ENCODE measurements around the gene SULT2B1.

SULT2B1 gene

DNA sequence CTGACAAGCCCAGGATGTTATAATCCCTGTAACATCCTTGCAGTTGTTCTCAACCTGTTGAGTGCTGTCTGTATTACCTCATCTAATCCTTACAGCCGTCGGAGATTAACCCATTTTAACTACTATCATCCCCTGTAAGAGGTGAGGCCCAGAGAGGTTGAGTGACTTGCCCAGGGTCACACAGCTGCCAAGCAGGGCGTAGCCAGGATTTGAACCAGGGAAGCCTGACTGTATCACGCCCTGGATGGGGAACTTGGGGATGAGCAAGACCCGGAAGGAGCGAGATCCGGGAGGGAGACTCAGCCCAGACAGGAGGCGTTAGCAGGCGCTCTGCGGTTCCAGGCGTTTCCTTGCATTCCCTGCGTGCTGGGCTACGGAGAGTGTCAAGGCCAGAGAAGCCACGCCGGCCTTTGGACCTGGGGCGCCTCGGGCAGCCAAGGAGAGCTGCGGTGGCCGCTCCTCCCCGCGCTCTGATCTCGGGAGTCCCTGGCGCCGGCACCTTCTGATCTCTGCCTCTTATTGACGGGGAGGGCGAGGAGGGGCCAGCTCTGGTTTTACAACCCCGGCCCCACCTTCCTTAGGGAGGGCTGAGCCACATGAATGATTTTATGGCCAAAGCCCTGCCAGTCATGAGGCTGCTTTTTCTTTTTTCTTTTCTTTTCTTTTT, 6.2 kb downstream of the SULT2B1 start:
- Histone ChIP-seq H3K9ac (ENCODE audit: low read length) (peak overlapping the region; percentile 78), H3K36me3 (ENCODE audit: control insufficient read depth in 1 of 2, insufficient read depth in 2 of 2, low read depth in 1 of 2, low read length in 2 of 2) (no peaks in the 10 kb centered on the region), H2BK15ac (ENCODE audit: low read depth, poor library complexity, severe bottlenecking) (no peak overlapping the region), H3K79me1 (replicated peaks; ENCODE audit: low read length, poor library complexity, severe bottlenecking) (no peaks in the 10 kb centered on the region), H2AK5ac (ENCODE audit: low read length, severe bottlenecking) (no peak overlapping the region), H3K9me3 (ENCODE audit: control insufficient read depth, low read length) (no peaks in the 10 kb centered on the region), H3K4me2 (ENCODE audit: low read length, poor library complexity, severe bottlenecking) (peak overlapping the region; percentile 41), H2BK12ac (ENCODE audit: low read length in 2 of 2) (peak overlapping the region in 1 of 2 experiments; percentile 7), H2AFZ (ENCODE audit: low read depth, low read length) (peak overlapping the region; percentile 77), H2BK120ac (ENCODE audit: low read depth, low read length) (no peak overlapping the region), H3K14ac (ENCODE audit: low read length in 2 of 2) (no peak overlapping the region), H4K91ac (ENCODE audit: low read length) (peak overlapping the region; percentile 2), H3K27ac (ENCODE audit: low read length, poor library complexity, severe bottlenecking) (no peak overlapping the region), H4K8ac (ENCODE audit: low read length) (no peak overlapping the region), H3K4me1 (ENCODE audit: control insufficient read depth, insufficient read depth, low read depth, low read length) (peaks cover 24% of the 10 kb centered on the region), H3K18ac (ENCODE audit: low read depth in 1 of 2, low read length in 2 of 2) (peak overlapping the region in 1 of 2 experiments; percentile 25), H3K4ac (ENCODE audit: low read depth in 1 of 2, low read length in 2 of 2) (no peak overlapping the region), H3K27me3 (ENCODE audit: control insufficient read depth in 1 of 2, insufficient read depth in 1 of 2, low read length in 2 of 2) (no peaks in the 10 kb centered on the region), H2BK5ac (ENCODE audit: low read depth, low read length, poor library complexity, severe bottlenecking) (no peak overlapping the region), H3K23ac (ENCODE audit: low read length in 2 of 2) (no peak overlapping the region), H3K4me3 (ENCODE audit: insufficient read depth in 1 of 2, low read depth in 1 of 2, low read length in 2 of 2) (peak overlapping the region in 1 of 2 experiments; percentile 0)
- 37% methylated on average over 27 of the region's 27 CpGs for WGBS
- peak; percentile 68 for DNase-seq

DNA sequence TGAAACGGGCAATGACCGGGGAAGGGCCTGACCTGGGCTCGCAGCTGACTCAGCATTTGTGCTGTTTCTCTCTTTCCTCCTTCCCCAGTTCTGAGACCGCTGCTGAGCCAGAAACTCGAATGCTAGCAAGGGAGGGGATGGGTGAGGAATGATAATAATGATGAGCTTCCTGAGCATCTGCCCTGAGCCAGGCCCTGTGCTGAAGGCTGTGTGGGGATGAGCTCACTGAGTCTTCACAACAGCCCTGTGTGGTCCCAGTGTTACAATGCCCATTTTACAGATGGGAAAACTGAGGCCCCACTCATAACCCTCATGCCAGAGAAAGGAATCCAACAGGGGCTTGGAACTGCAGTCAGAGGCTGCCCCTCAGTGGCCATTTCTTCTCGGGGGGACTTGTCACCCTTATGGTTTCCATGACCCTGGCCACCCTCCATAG, 8.1 kb downstream of the SULT2B1 start:
- DNase-seq, result no peak
- no peak overlapping the region for H3K23ac ChIP-seq (ENCODE audit: low read length in 2 of 2)
- no peak overlapping the region for H2BK15ac ChIP-seq (ENCODE audit: low read depth, poor library complexity, severe bottlenecking)
- no peak overlapping the region for H2BK12ac ChIP-seq (ENCODE audit: low read length in 2 of 2)
- no peak overlapping the region for H2AFZ ChIP-seq (ENCODE audit: low read depth, low read length)
- no peak overlapping the region for H2BK5ac ChIP-seq (ENCODE audit: low read depth, low read length, poor library complexity, severe bottlenecking)
- H3K27ac ChIP-seq (ENCODE audit: low read length, poor library complexity, severe bottlenecking), result no peak overlapping the region
- H4K8ac ChIP-seq (ENCODE audit: low read length), result no peak overlapping the region
- no peaks in the 10 kb centered on the region for H3K9me3 ChIP-seq (ENCODE audit: control insufficient read depth, low read length)
- no peak overlapping the region for H3K4me2 ChIP-seq (ENCODE audit: low read length, poor library complexity, severe bottlenecking)
- no peak overlapping the region for H3K4ac ChIP-seq (ENCODE audit: low read depth in 1 of 2, low read length in 2 of 2)
- no peak overlapping the region for H3K9ac ChIP-seq (ENCODE audit: low read length)
- H2AK5ac ChIP-seq (ENCODE audit: low read length, severe bottlenecking), result no peak overlapping the region
- H2BK120ac ChIP-seq (ENCODE audit: low read depth, low read length), result no peak overlapping the region
- no peaks in the 10 kb centered on the region for H3K36me3 ChIP-seq (ENCODE audit: control insufficient read depth in 1 of 2, insufficient read depth in 2 of 2, low read depth in 1 of 2, low read length in 2 of 2)
- no peaks in the 10 kb centered on the region for H3K79me1 ChIP-seq (replicated peaks; ENCODE audit: low read length, poor library complexity, severe bottlenecking)
- H3K4me1 ChIP-seq (ENCODE audit: control insufficient read depth, insufficient read depth, low read depth, low read length), result peaks cover 13% of the 10 kb centered on the region
- no peak overlapping the region for H3K18ac ChIP-seq (ENCODE audit: low read depth in 1 of 2, low read length in 2 of 2)
- H3K14ac ChIP-seq (ENCODE audit: low read length in 2 of 2), result no peak overlapping the region
- no peak overlapping the region for H4K91ac ChIP-seq (ENCODE audit: low read length)
- WGBS, result 94% methylated on average over 5 of the region's 6 CpGs
- H3K4me3 ChIP-seq (ENCODE audit: insufficient read depth in 1 of 2, low read depth in 1 of 2, low read length in 2 of 2), result no peak overlapping the region
- no peaks in the 10 kb centered on the region for H3K27me3 ChIP-seq (ENCODE audit: control insufficient read depth in 1 of 2, insufficient read depth in 1 of 2, low read length in 2 of 2)

DNA sequence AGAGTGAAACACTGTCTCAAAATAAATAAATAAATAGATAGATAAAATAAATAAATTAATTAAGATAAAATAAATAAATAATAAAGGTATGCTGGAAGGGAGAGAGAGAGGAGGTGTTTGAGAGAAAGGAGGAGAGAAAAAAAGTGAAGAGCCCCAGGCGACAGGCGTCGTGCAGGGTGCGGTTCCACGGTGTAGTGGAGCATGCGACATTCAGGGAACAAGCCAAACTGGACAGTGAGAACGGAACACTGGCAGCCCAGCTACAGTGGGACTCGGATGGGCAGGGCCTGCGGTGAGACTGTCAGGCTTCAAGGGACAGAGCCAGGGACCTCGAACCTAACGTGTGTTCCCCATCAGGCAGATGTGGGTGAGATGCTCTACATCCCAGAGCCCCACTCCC, 9.4 kb downstream of the SULT2B1 start:
- H3K9ac ChIP-seq (ENCODE audit: low read length), result no peak overlapping the region
- H3K9me3 ChIP-seq (ENCODE audit: control insufficient read depth, low read length), result no peaks in the 10 kb centered on the region
- no peak overlapping the region for H2AFZ ChIP-seq (ENCODE audit: low read depth, low read length)
- no peak for DNase-seq
- WGBS, result 94% methylated on average over 11 of the region's 11 CpGs
- no peak overlapping the region for H3K27ac ChIP-seq (ENCODE audit: low read length, poor library complexity, severe bottlenecking)
- H4K8ac ChIP-seq (ENCODE audit: low read length), result no peak overlapping the region
- no peak overlapping the region for H2AK5ac ChIP-seq (ENCODE audit: low read length, severe bottlenecking)
- no peak overlapping the region for H2BK120ac ChIP-seq (ENCODE audit: low read depth, low read length)
- no peak overlapping the region for H3K18ac ChIP-seq (ENCODE audit: low read depth in 1 of 2, low read length in 2 of 2)
- no peaks in the 10 kb centered on the region for H3K36me3 ChIP-seq (ENCODE audit: control insufficient read depth in 1 of 2, insufficient read depth in 2 of 2, low read depth in 1 of 2, low read length in 2 of 2)
- H3K14ac ChIP-seq (ENCODE audit: low read length in 2 of 2), result no peak overlapping the region
- no peak overlapping the region for H3K4me3 ChIP-seq (ENCODE audit: insufficient read depth in 1 of 2, low read depth in 1 of 2, low read length in 2 of 2)
- no peaks in the 10 kb centered on the region for H3K79me1 ChIP-seq (replicated peaks; ENCODE audit: low read length, poor library complexity, severe bottlenecking)
- peak overlapping the region in 1 of 2 experiments; percentile 49 for H3K4ac ChIP-seq (ENCODE audit: low read depth in 1 of 2, low read length in 2 of 2)
- peaks cover 8% of the 10 kb centered on the region for H3K4me1 ChIP-seq (ENCODE audit: control insufficient read depth, insufficient read depth, low read depth, low read length)
- no peak overlapping the region for H2BK12ac ChIP-seq (ENCODE audit: low read length in 2 of 2)
- H4K91ac ChIP-seq (ENCODE audit: low read length), result peak overlapping the region; percentile 58
- H3K27me3 ChIP-seq (ENCODE audit: control insufficient read depth in 1 of 2, insufficient read depth in 1 of 2, low read length in 2 of 2), result no peaks in the 10 kb centered on the region
- H2BK15ac ChIP-seq (ENCODE audit: low read depth, poor library complexity, severe bottlenecking), result peak overlapping the region; percentile 23
- H3K4me2 ChIP-seq (ENCODE audit: low read length, poor library complexity, severe bottlenecking), result no peak overlapping the region
- H3K23ac ChIP-seq (ENCODE audit: low read length in 2 of 2), result no peak overlapping the region
- H2BK5ac ChIP-seq (ENCODE audit: low read depth, low read length, poor library complexity, severe bottlenecking), result no peak overlapping the region

DNA sequence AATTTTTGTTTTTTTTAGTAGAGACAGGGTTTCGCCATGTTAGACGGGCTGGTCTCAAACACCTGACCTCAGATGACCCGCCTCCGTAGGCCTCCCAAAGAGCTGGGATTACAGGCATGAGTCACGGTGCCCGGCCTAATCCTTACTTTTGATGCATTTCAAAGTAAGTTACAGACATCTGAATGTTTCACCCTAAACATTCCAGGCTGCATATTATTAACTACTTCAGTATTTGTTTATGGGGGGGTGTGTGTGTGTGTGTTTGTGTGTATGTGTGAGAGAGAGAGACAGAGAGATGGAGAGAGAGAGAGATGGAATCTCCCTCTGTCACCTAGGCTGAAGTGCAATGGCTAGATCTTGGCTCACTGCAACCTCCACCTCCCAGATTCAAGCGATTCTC, 13.1 kb downstream of the SULT2B1 start:
- H3K79me1 ChIP-seq (replicated peaks; ENCODE audit: low read length, poor library complexity, severe bottlenecking), result no peaks in the 10 kb centered on the region
- no peak overlapping the region for H2BK5ac ChIP-seq (ENCODE audit: low read depth, low read length, poor library complexity, severe bottlenecking)
- H3K9me3 ChIP-seq (ENCODE audit: control insufficient read depth, low read length), result no peaks in the 10 kb centered on the region
- DNase-seq, result peak; percentile 87
- no peak overlapping the region for H3K14ac ChIP-seq (ENCODE audit: low read length in 2 of 2)
- H3K4ac ChIP-seq (ENCODE audit: low read depth in 1 of 2, low read length in 2 of 2), result no peak overlapping the region
- no peak overlapping the region for H2AK5ac ChIP-seq (ENCODE audit: low read length, severe bottlenecking)
- H3K23ac ChIP-seq (ENCODE audit: low read length in 2 of 2), result no peak overlapping the region
- H2BK120ac ChIP-seq (ENCODE audit: low read depth, low read length), result no peak overlapping the region
- H3K4me1 ChIP-seq (ENCODE audit: control insufficient read depth, insufficient read depth, low read depth, low read length), result peaks cover 14% of the 10 kb centered on the region
- no peak overlapping the region for H3K9ac ChIP-seq (ENCODE audit: low read length)
- no peak overlapping the region for H4K91ac ChIP-seq (ENCODE audit: low read length)
- no peak overlapping the region for H2BK15ac ChIP-seq (ENCODE audit: low read depth, poor library complexity, severe bottlenecking)
- no peak overlapping the region for H2BK12ac ChIP-seq (ENCODE audit: low read length in 2 of 2)
- no peak overlapping the region for H3K27ac ChIP-seq (ENCODE audit: low read length, poor library complexity, severe bottlenecking)
- WGBS, result 20% methylated on average over 4 of the region's 7 CpGs
- H3K36me3 ChIP-seq (ENCODE audit: control insufficient read depth in 1 of 2, insufficient read depth in 2 of 2, low read depth in 1 of 2, low read length in 2 of 2), result no peaks in the 10 kb centered on the region
- H4K8ac ChIP-seq (ENCODE audit: low read length), result no peak overlapping the region
- no peaks in the 10 kb centered on the region for H3K27me3 ChIP-seq (ENCODE audit: control insufficient read depth in 1 of 2, insufficient read depth in 1 of 2, low read length in 2 of 2)
- no peak overlapping the region for H3K18ac ChIP-seq (ENCODE audit: low read depth in 1 of 2, low read length in 2 of 2)
- no peak overlapping the region for H3K4me3 ChIP-seq (ENCODE audit: insufficient read depth in 1 of 2, low read depth in 1 of 2, low read length in 2 of 2)
- H3K4me2 ChIP-seq (ENCODE audit: low read length, poor library complexity, severe bottlenecking), result no peak overlapping the region
- H2AFZ ChIP-seq (ENCODE audit: low read depth, low read length), result no peak overlapping the region
